GM23338 (cell line): ENCODE results near the gene PTCH2.
A peak's percentile ranks its signal among the peaks of the same experiment; 100 is the strongest.

Experiments used
- CREB1 ChIP-seq: fragments of 250-450 bp; sonication (Bioruptor Pico); IDR thresholded peaks from 2 replicates; pipeline ENCODE4 v1.5.0; 2020; ENCODE audit warnings: low read depth, mild to moderate bottlenecking, moderate library complexity
- CTCF ChIP-seq, 2 experiments: fragments of 200-600 bp in 1 of 2; sonication (generic) in 1 of 2; conservative IDR thresholded peaks; 2 replicates each; pipeline versions ENCODE4 v1.5.1 to v1.6.1; 2016 to 2017; ENCODE audit warnings: antibody characterized with exemption in 2 of 2, low read depth in 2 of 2, mild to moderate bottlenecking in 2 of 2, moderate library complexity in 1 of 2
- ETS1 ChIP-seq: IDR thresholded peaks from 2 replicates; pipeline ENCODE4 v1.6.1; 2016; ENCODE audit warnings: antibody characterized with exemption
- EZH2 ChIP-seq: fragments of 200-600 bp; sonication (generic); IDR thresholded peaks from one replicate; pipeline ENCODE4 v1.8.0; 2017; ENCODE audit warnings: antibody characterized with exemption, mild to moderate bottlenecking, low read depth; ENCODE audit not compliant: unreplicated experiment
- EZH2phosphoT487 ChIP-seq: fragments of 200-600 bp; sonication (generic); IDR thresholded peaks from one replicate; pipeline ENCODE4 v1.8.1; 2018; ENCODE audit warnings: antibody characterized with exemption; ENCODE audit not compliant: unreplicated experiment
- POLR2AphosphoS5 ChIP-seq: IDR thresholded peaks from 2 replicates; pipeline ENCODE4 v1.6.1; 2016; ENCODE audit warnings: antibody characterized with exemption, low read depth
- REST ChIP-seq: IDR thresholded peaks from one replicate; pipeline ENCODE4 v1.6.1; 2018; ENCODE audit warnings: antibody characterized with exemption; ENCODE audit not compliant: unreplicated experiment
- ZNF114 ChIP-seq: fragments of 250-450 bp; sonication (Bioruptor Pico); IDR thresholded peaks from 2 replicates; pipeline ENCODE4 v1.5.0; 2020; ENCODE audit warnings: mild to moderate bottlenecking, moderate library complexity

- TF ChIP-seq CTCF (conservative IDR thresholded peaks at IDR 0.05; ENCODE audit: low read depth in 2 of 2) (no peak), EZH2 (no peak), CREB1 (CRISPR knock-in tag) (no peak), ETS1 (no peak), POLR2AphosphoS5 (0 out of 2 replicates have a peak, but pooled peaks have one; percentile 4), REST (no peak), EZH2phosphoT487 (no peak), ZNF114 (CRISPR knock-in tag) (no peak)
Measured at GRCh38 chr1:44777969-44778635, 65.0 kb downstream of the PTCH2 start.
